Measurements from ENCODE around the gene KCNF1. TPM values are rescaled to one million over a fixed set of nuclear protein-coding genes. Genes with fewer than 3 reads are reported as not detected.

The KCNF1 gene
- total RNA-seq, 4 donors from 2014 or later = 0.22 to 0.42 TPM; not detected in 2

- H3K27ac ChIP-seq = no peak overlapping the region
- WGBS, 2 donors = 67 to 68% methylated on average over 15 of the region's 15 CpGs
- H3K9me3 ChIP-seq = peaks cover 0 to 9% (median 0%) of the 10 kb centered on the region in 4 donors
- H3K36me3 ChIP-seq = no peaks in the 10 kb centered on the region
- peaks cover 0 to 40% of the 10 kb centered on the region in 2 donors for H3K27me3 ChIP-seq
- TF ChIP-seq CTCF (IDR thresholded peaks at IDR 0.05) (peak in 1 of 5 experiments; percentile 7), POLR2A (IDR thresholded peaks at IDR 0.05) (no peak)
- H3K4me3 ChIP-seq = no peak overlapping the region
- DNase-seq (ENCODE audit: low spot score in 2 of 2) = no peak
- H3K4me1 ChIP-seq = peaks cover 0 to 11% (median 0%) of the 10 kb centered on the region in 4 donors
Measured at GRCh38 chr2:10909050-10909995, 2.4 kb upstream of the KCNF1 start.

- no peaks in the 10 kb centered on the region for H3K36me3 ChIP-seq
- H3K4me3 ChIP-seq = no peak overlapping the region
- peaks cover 0 to 46% of the 10 kb centered on the region in 2 donors for H3K27me3 ChIP-seq
- no peak for TF ChIP-seq EP300 (IDR thresholded peaks at IDR 0.05)
- no peak for TF ChIP-seq CTCF (IDR thresholded peaks at IDR 0.05)
- no peak for TF ChIP-seq POLR2A (IDR thresholded peaks at IDR 0.05)
- no peak for DNase-seq (ENCODE audit: low spot score in 2 of 2)
- peaks cover 0 to 3% (median 0%) of the 10 kb centered on the region in 4 donors for H3K9me3 ChIP-seq
- peaks cover 0 to 11% (median 0%) of the 10 kb centered on the region in 4 donors for H3K4me1 ChIP-seq
- no peak overlapping the region for H3K27ac ChIP-seq
- 59 to 63% methylated on average over 3 of the region's 3 CpGs for WGBS, 2 donors
Measured at GRCh38 chr2:10909996-10910341, 1.8 kb upstream of the KCNF1 start.

DNA sequence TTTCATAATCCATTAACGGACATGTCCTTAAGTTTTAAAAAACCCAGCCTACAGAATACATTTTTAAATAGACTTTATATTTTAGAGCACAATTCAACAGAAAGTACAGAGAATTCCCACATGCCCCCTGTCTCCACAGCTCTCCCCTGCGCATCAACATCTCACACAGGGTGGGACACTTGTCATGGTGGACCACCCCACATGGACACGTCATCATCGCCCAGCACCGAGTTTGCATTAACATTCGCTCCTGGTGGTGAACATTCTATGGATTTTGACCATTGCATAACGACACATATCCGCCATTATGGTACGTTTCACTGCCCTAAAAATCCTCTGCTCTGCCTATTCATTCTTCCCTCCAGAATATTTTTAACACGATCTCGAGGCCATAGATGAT is 1.1 kb upstream of the KCNF1 start:
- no peak for DNase-seq (ENCODE audit: low spot score in 2 of 2)
- 86 to 87% methylated on average over 11 of the region's 11 CpGs for WGBS, 2 donors
- H3K36me3 ChIP-seq = no peaks in the 10 kb centered on the region
- H3K4me3 ChIP-seq = no peak overlapping the region
- H3K9me3 ChIP-seq = no peaks in the 10 kb centered on the region
- no peak overlapping the region for H3K27ac ChIP-seq
- TF ChIP-seq EP300 (IDR thresholded peaks at IDR 0.05) (no peak), POLR2A (IDR thresholded peaks at IDR 0.05) (no peak), CTCF (IDR thresholded peaks at IDR 0.05) (no peak)
- H3K4me1 ChIP-seq = peaks cover 0 to 11% (median 0%) of the 10 kb centered on the region in 4 donors
- H3K27me3 ChIP-seq = peaks cover 0 to 46% of the 10 kb centered on the region in 2 donors

GRCh38 chr2:10912076-10912731 is 470 bp downstream of the KCNF1 start:
- Histone ChIP-seq H3K4me3 (peak overlapping the region in 2 of 4 donors; percentile 18 to 44), H3K9me3 (no peaks in the 10 kb centered on the region), H3K27me3 (peaks cover 0 to 46% of the 10 kb centered on the region in 2 donors), H3K36me3 (no peaks in the 10 kb centered on the region), H3K27ac (no peak overlapping the region), H3K4me1 (peaks cover 0 to 11% (median 0%) of the 10 kb centered on the region in 4 donors)
- TF ChIP-seq EP300 (IDR thresholded peaks at IDR 0.05) (no peak), POLR2A (IDR thresholded peaks at IDR 0.05) (no peak), CTCF (IDR thresholded peaks at IDR 0.05) (no peak)
- no peak for DNase-seq (ENCODE audit: low spot score in 2 of 2)
- WGBS, 2 donors = 16 to 85% methylated on average over 2 to 25 of the region's 81 CpGs

Data from tibial nerve (tissue), 4 donors.